IMR-90 (cell line): Measurements from ENCODE around the gene P2RY2. TPM values are rescaled to one million over a fixed set of nuclear protein-coding genes. Genes with fewer than 3 reads are reported as not detected.

Source experiments
- ATAC-seq: fragments of 200-7000 bp; cut with Tn5 transposase; 2 replicates; pipeline ENCODE4 v1.9.1; 2020; ENCODE audit warnings: low read depth, mild to moderate bottlenecking, moderate library complexity
- BruUV-seq: library from RNA; stranded (reverse); fragments of 400-500 nt; replicated peaks from 2 replicates; lab custom pipeline; 2021; lab: Mats Ljungman, UMichigan
- CTCF ChIA-PET: fragments of 300-600 bp; formaldehyde crosslinking; extraction: SDS; loops from one replicate; lab custom pipeline; 2021; ENCODE audit warnings: antibody characterized with exemption; lab: Yijun Ruan, JAX
- POLR2A ChIA-PET: fragments of 300-600 bp; sonication (Branson Sonifier 250); formaldehyde crosslinking; loops from one replicate; lab custom pipeline; 2022; ENCODE audit warnings: antibody characterized with exemption; ENCODE audit not compliant: unreplicated experiment; lab: Charles Lee
- DNase-seq: peaks from one replicate; pipeline ENCODE4 v3.0.0; 2013
- H2AFZ ChIP-seq: replicated peaks from 2 replicates; pipeline ENCODE3; 2013; ENCODE audit warnings: low read length, mild to moderate bottlenecking; ENCODE audit not compliant: poor library complexity
- H2AK5ac ChIP-seq: 2 replicates; pipeline ENCODE4 v1.6.1; 2013; ENCODE audit warnings: low read depth, low read length, inconsistent platforms
- H2AK9ac ChIP-seq: replicated peaks from 2 replicates; pipeline ENCODE3; 2013; ENCODE audit warnings: mild to moderate bottlenecking, low read depth, low read length, moderate library complexity; ENCODE audit not compliant: poor library complexity
- H2BK120ac ChIP-seq: 2 replicates; pipeline ENCODE4 v1.6.1; 2013; ENCODE audit warnings: low read depth, low read length, inconsistent platforms
- H2BK15ac ChIP-seq: 3 replicates; pipeline ENCODE4 v1.6.1; 2013; ENCODE audit warnings: low read depth, low read length, inconsistent platforms
- H2BK20ac ChIP-seq: 2 replicates; pipeline ENCODE4 v1.6.1; 2013; ENCODE audit warnings: low read depth, mild to moderate bottlenecking, inconsistent platforms, low read length, moderate library complexity
- H2BK5ac ChIP-seq: 2 replicates; pipeline ENCODE4 v1.6.1; 2013; ENCODE audit warnings: mild to moderate bottlenecking, low read depth, low read length, inconsistent platforms; ENCODE audit not compliant: poor library complexity, severe bottlenecking
- H3K14ac ChIP-seq: replicated peaks from 2 replicates; pipeline ENCODE4 v1.6.1; 2013; ENCODE audit warnings: low read depth, low read length, inconsistent platforms
- H3K18ac ChIP-seq: 2 replicates; pipeline ENCODE4 v1.6.1; 2013; ENCODE audit warnings: low read depth, low read length, control low read depth
- H3K23ac ChIP-seq: 2 replicates; pipeline ENCODE4 v1.6.1; 2013; ENCODE audit warnings: low read depth, low read length, inconsistent platforms
- H3K27ac ChIP-seq: 2 replicates; pipeline ENCODE4 v1.5.1; 2013; ENCODE audit warnings: mild to moderate bottlenecking, control low read depth, low read length; ENCODE audit not compliant: insufficient read depth
- H3K27me3 ChIP-seq: 2 replicates; pipeline ENCODE4 v1.6.1; 2013; ENCODE audit warnings: low read length; ENCODE audit not compliant: control insufficient read depth, insufficient read depth
- H3K36me3 ChIP-seq: 2 replicates; pipeline ENCODE4 v1.6.1; 2013; ENCODE audit warnings: low read length, mixed read lengths; ENCODE audit not compliant: control insufficient read depth, insufficient read depth
- H3K4ac ChIP-seq: 2 replicates; pipeline ENCODE4 v1.6.1; 2013; ENCODE audit warnings: low read depth, low read length, inconsistent platforms
- H3K4me1 ChIP-seq: 2 replicates; pipeline ENCODE4 v1.6.1; 2013; ENCODE audit warnings: low read length, mixed read lengths; ENCODE audit not compliant: control insufficient read depth, insufficient read depth
- H3K4me2 ChIP-seq: 2 replicates; pipeline ENCODE4 v1.6.1; 2013; ENCODE audit warnings: low read depth, mild to moderate bottlenecking, control low read depth, low read length, moderate library complexity
- H3K4me3 ChIP-seq: 2 replicates; pipeline ENCODE4 v1.5.1; 2013; ENCODE audit warnings: low read depth, mild to moderate bottlenecking, control low read depth, low read length, moderate library complexity; ENCODE audit not compliant: insufficient read depth
- H3K56ac ChIP-seq: 2 replicates; pipeline ENCODE4 v1.6.1; 2013; ENCODE audit warnings: low read length, inconsistent platforms; ENCODE audit not compliant: insufficient read depth; ENCODE audit errors: extremely low read depth
- H3K79me1 ChIP-seq, 2 experiments: 2 replicates each; pipeline ENCODE4 v1.6.1; 2013; ENCODE audit warnings: low read length in 2 of 2, inconsistent platforms in 1 of 2, low read depth in 1 of 2
- H3K9ac ChIP-seq: 2 replicates; pipeline ENCODE4 v1.6.1; 2013; ENCODE audit warnings: low read depth, low read length, control low read depth
- H3K9me1 ChIP-seq: 2 replicates; pipeline ENCODE4 v1.6.1; 2013; ENCODE audit warnings: low read length, inconsistent platforms; ENCODE audit not compliant: insufficient read depth
- H3K9me3 ChIP-seq: 2 replicates; pipeline ENCODE4 v1.6.1; 2013; ENCODE audit warnings: low read length; ENCODE audit not compliant: control insufficient read depth, insufficient read depth
- H4K20me1 ChIP-seq: 2 replicates; pipeline ENCODE4 v1.6.1; 2013; ENCODE audit warnings: low read length, inconsistent platforms; ENCODE audit not compliant: insufficient read depth
- H4K5ac ChIP-seq: 2 replicates; pipeline ENCODE4 v1.6.1; 2013; ENCODE audit warnings: mild to moderate bottlenecking, low read depth, low read length, control low read depth
- H4K8ac ChIP-seq, 2 experiments: 2 replicates each; pipeline ENCODE4 v1.6.1; 2013; ENCODE audit warnings: low read depth in 2 of 2, low read length in 2 of 2, control low read depth in 1 of 2, inconsistent platforms in 1 of 2
- H4K91ac ChIP-seq: 2 replicates; pipeline ENCODE4 v1.6.1; 2013; ENCODE audit warnings: low read depth, low read length, inconsistent platforms; ENCODE audit not compliant: insufficient read depth
- BHLHE40 ChIP-seq: fragments of 150-350 bp; IDR thresholded peaks from 2 replicates; pipeline ENCODE4 v1.6.1; 2016; ENCODE audit warnings: mild to moderate bottlenecking, low read depth, low read length
- CEBPB ChIP-seq: IDR thresholded peaks from 2 replicates; pipeline ENCODE4 v1.6.1; 2012; ENCODE audit warnings: low read depth, low read length, improper control_type of control experiment
- CHD1 ChIP-seq: IDR thresholded peaks from 2 replicates; pipeline ENCODE4 v1.6.1; 2012; ENCODE audit warnings: low read depth, low read length, improper control_type of control experiment
- FOS ChIP-seq: fragments of 150-350 bp; IDR thresholded peaks from 2 replicates; pipeline ENCODE4 v1.6.1; 2016; ENCODE audit warnings: low read depth, low read length
- MAFK ChIP-seq: IDR thresholded peaks from 2 replicates; pipeline ENCODE4 v1.6.1; 2012; ENCODE audit warnings: low read depth, low read length, improper control_type of control experiment
- MXI1 ChIP-seq: IDR thresholded peaks from 2 replicates; pipeline ENCODE4 v1.6.1; 2012; ENCODE audit warnings: low read depth, mild to moderate bottlenecking, low read length, moderate library complexity, borderline replicate concordance
- NFE2L2 ChIP-seq: fragments of 150-350 bp; IDR thresholded peaks from 2 replicates; pipeline ENCODE4 v1.6.1; 2016; ENCODE audit warnings: low read depth, mild to moderate bottlenecking, low read length
- RCOR1 ChIP-seq: IDR thresholded peaks from 2 replicates; pipeline ENCODE4 v1.6.1; 2012; ENCODE audit warnings: mild to moderate bottlenecking, low read length, improper control_type of control experiment; ENCODE audit not compliant: insufficient replicate concordance
- RFX5 ChIP-seq: IDR thresholded peaks from 2 replicates; pipeline ENCODE4 v1.8.0; 2012; ENCODE audit warnings: low read depth, mild to moderate bottlenecking, low read length, moderate library complexity
- SMC3 ChIP-seq: fragments of 150-350 bp; IDR thresholded peaks from 2 replicates; pipeline ENCODE4 v1.6.1; 2016; ENCODE audit warnings: low read depth, mild to moderate bottlenecking, antibody characterized with exemption, low read length, moderate library complexity
- WGBS, 2 experiments: methylation state at CpG; one replicate each; pipeline versions ENCODE4 v1.1.5 to v1.1.7; 2013; ENCODE audit warnings: missing lambda C conversion rate in 2 of 2; ENCODE audit not compliant: insufficient read length in 1 of 2; ENCODE audit errors: extremely low coverage in 2 of 2; 5-methylcytosine and 5-hydroxymethylcytosine counted together
- dilution Hi-C: fragments of 300-500 bp; cut with HindIII; formaldehyde crosslinking; loops from one replicate; pipeline ENCODE4 v1.14.3; 2018; ENCODE audit warnings: low sequenced_read_pairs; ENCODE audit not compliant: unreplicated experiment
- in situ Hi-C: fragments of 300-500 bp; cut with MboI; formaldehyde crosslinking; loops from 3 replicates; pipeline ENCODE4 v1.14.3; 2019; ENCODE audit warnings: low sequenced_read_pairs, inconsistent platforms, mixed read lengths
- intact Hi-C: fragments of 100-400 bp; cut with micrococcal nuclease; formaldehyde crosslinking; loops from 2 replicates; pipeline ENCODE4 v1.10.0; 2022
- polyA plus RNA-seq, 3 experiments: library from polyadenylated mRNA; depleted of rRNA; stranded (reverse); fragments of >200 nt; gene quantifications; 2 replicates each; pipeline ENCODE4 v1.2.3, GENCODE V29; 2012; ENCODE audit warnings: low replicate concordance in 1 of 3
- total RNA-seq: library from RNA; depleted of rRNA; stranded (reverse); fragments of >200 nt; gene quantifications from 2 replicates; pipeline ENCODE4 v1.2.3, GENCODE V29; 2012
- TF ChIP-seq, protein P1 (sequence below): conservative IDR thresholded peaks from 2 replicates; pipeline ENCODE4 v1.5.1; 2012; ENCODE audit warnings: mild to moderate bottlenecking, low read depth, low read length, improper control_type of control experiment
- TF ChIP-seq, protein P2 (sequence below): fragments of 150-350 bp; IDR thresholded peaks from 2 replicates; pipeline ENCODE4 v1.6.1; 2017; ENCODE audit warnings: mild to moderate bottlenecking, antibody characterized with exemption, low read length, low read depth

Gene P2RY2
- total and polyA plus RNA-seq, 2 of the 4 experiments (the other 2 are of a cell fraction): not detected

DNA sequence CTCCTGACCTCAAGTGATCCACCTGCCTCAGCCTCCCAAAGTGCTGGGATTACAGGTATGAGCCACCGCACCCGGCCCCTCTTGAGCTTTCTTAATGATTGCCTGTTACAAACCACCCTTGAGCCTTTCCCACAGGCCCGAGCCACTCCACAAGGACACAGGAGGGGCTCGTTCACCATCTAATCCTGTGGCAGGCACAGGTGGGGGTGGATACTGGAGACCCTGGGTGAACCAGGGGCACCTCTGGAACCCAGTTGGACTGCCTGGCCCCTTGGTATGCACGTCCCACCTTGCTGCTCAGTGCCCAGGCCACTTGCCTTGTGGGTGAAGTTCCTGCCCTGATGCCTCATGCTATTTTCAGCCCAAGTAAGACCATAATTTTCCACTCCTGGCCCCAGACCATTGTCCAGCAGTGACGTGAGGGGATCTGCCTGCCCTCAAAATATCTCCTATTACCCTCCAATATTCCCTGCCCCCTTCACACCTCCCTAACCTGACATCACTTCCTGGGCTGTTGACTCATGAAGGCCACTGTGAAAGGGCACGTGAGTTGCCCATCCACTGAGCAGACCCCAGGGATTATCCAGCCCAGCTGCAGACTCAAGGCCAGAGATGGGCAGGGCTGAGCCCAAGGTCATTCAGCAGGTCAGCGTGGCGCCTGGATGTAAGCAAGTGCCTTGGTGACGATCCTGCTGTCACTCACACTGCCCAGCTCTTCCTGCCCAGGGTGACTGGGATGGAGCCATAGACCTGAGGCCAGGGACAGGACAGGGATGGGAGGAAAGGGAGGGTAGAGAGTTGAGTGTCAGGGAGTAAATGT is 19.6 kb downstream of the P2RY2 start:
- WGBS, 2 experiments: 79% methylated on average over 3 of the region's 10 CpGs; no CpG with 5 or more reads in 1 of the 2 experiments

More for the DNA sequence above, 19.6 kb downstream of the P2RY2 start:
- H3K79me1 ChIP-seq: no peaks in the 10 kb centered on the region
- H3K4me2 ChIP-seq: no peak overlapping the region
- no peak overlapping the region for H3K18ac ChIP-seq
- in situ Hi-C loops (no loop called here), intact Hi-C loops (no loop called here), dilution Hi-C loops (no loop called here)
- H4K91ac ChIP-seq: no peak overlapping the region; the same call in 1 of the 2 replicates
- DNase-seq (peak; percentile 52), ATAC-seq (no peak)
- 0 out of 2 replicates have a peak overlapping the region, but pooled peaks have one; percentile 46 for H3K23ac ChIP-seq
- H2BK15ac ChIP-seq: no peak overlapping the region
- H4K8ac ChIP-seq: peak overlapping the region in 1 of 2 experiments; percentile 49; a peak in 1 of 4 replicates
- no peaks in the 10 kb centered on the region for H3K36me3 ChIP-seq
- H3K27me3 ChIP-seq: no peaks in the 10 kb centered on the region
- H3K14ac ChIP-seq: 0 out of 2 replicates have a peak overlapping the region, but pooled peaks have one; percentile 37
- peak overlapping the region; percentile 53 for H2AFZ ChIP-seq
- ChIA-PET POLR2A (no interaction called here), CTCF (interaction anchor here (1.0 to 1.5 kb wide), 4 partner anchors 10 to 70 kb away, joined by 3 to 6 read pairs (median 4); no protein-coding TSS in a partner anchor)
- peak overlapping the region; percentile 61 for H2AK9ac ChIP-seq
- no peaks in the 10 kb centered on the region for H3K9me3 ChIP-seq
- H3K4me3 ChIP-seq: no peak overlapping the region
- no peaks in the 10 kb centered on the region for H4K20me1 ChIP-seq
- TF ChIP-seq RFX5: no peak
- TF ChIP-seq, protein P1, sequence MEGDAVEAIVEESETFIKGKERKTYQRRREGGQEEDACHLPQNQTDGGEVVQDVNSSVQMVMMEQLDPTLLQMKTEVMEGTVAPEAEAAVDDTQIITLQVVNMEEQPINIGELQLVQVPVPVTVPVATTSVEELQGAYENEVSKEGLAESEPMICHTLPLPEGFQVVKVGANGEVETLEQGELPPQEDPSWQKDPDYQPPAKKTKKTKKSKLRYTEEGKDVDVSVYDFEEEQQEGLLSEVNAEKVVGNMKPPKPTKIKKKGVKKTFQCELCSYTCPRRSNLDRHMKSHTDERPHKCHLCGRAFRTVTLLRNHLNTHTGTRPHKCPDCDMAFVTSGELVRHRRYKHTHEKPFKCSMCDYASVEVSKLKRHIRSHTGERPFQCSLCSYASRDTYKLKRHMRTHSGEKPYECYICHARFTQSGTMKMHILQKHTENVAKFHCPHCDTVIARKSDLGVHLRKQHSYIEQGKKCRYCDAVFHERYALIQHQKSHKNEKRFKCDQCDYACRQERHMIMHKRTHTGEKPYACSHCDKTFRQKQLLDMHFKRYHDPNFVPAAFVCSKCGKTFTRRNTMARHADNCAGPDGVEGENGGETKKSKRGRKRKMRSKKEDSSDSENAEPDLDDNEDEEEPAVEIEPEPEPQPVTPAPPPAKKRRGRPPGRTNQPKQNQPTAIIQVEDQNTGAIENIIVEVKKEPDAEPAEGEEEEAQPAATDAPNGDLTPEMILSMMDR: no peak
- no peak for TF ChIP-seq MAFK
- no peak for TF ChIP-seq NFE2L2
- TF ChIP-seq CHD1: no peak
- TF ChIP-seq, protein P2, sequence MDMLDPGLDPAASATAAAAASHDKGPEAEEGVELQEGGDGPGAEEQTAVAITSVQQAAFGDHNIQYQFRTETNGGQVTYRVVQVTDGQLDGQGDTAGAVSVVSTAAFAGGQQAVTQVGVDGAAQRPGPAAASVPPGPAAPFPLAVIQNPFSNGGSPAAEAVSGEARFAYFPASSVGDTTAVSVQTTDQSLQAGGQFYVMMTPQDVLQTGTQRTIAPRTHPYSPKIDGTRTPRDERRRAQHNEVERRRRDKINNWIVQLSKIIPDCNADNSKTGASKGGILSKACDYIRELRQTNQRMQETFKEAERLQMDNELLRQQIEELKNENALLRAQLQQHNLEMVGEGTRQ: peak; percentile 48; the same call in 1 of the 2 replicates
- TF ChIP-seq CEBPB: no peak
- TF ChIP-seq SMC3: no peak
- no peak for TF ChIP-seq MXI1
- TF ChIP-seq FOS: peak; percentile 27; the same call in 1 of the 2 replicates
- TF ChIP-seq RCOR1: no peak
- peak; percentile 91 for TF ChIP-seq BHLHE40
- peak overlapping the region; percentile 27 for H2BK120ac ChIP-seq
- no TSS peak for BruUV-seq
- H2AK5ac ChIP-seq: peak overlapping the region; percentile 59; the same call in 1 of the 2 replicates
- H3K4me1 ChIP-seq: peaks cover 19% of the 10 kb centered on the region
- 0 out of 2 replicates have a peak overlapping the region, but pooled peaks have one; percentile 19 for H4K5ac ChIP-seq
- H3K9me1 ChIP-seq: peaks cover 11% of the 10 kb centered on the region
- no peak overlapping the region for H3K27ac ChIP-seq
- H3K9ac ChIP-seq: no peak overlapping the region
- H2BK5ac ChIP-seq: no peak overlapping the region
- no peak overlapping the region for H3K56ac ChIP-seq
- H3K4ac ChIP-seq: peak overlapping the region; percentile 56; the same call in 1 of the 2 replicates
- H2BK20ac ChIP-seq: no peak overlapping the region; the same call in 1 of the 2 replicates
